GM13976 (cell line): ENCODE measurements around the gene FLNB.

ENCODE experiments used
- DNase-seq: peaks from one replicate; pipeline ENCODE4 v3.0.0; 2012; ENCODE audit warnings: low spot score
- CTCF ChIP-seq: IDR thresholded peaks from 2 replicates; pipeline ENCODE4 v1.5.1; 2012; ENCODE audit warnings: borderline replicate concordance, mild to moderate bottlenecking; ENCODE audit not compliant: insufficient read depth; ENCODE audit errors: extremely low read depth, missing control alignments, control extremely low read depth
- in situ Hi-C: fragments of 300-500 bp; cut with MboI; formaldehyde crosslinking; loops from one replicate; pipeline ENCODE4 v1.12.0; 2022; ENCODE audit warnings: low sequenced_read_pairs, mixed read lengths, inconsistent platforms; ENCODE audit not compliant: unreplicated experiment

Gene FLNB

GRCh38 chr3:58132850-58133249 is 124.6 kb downstream of the FLNB start:
- DNase-seq = no peak
- TF ChIP-seq CTCF = no peak
- in situ Hi-C loops = no loop called here

GRCh38 chr3:58134468-58134867 is 126.2 kb downstream of the FLNB start:
- no peak for DNase-seq
- in situ Hi-C loops = no loop called here
- TF ChIP-seq CTCF = no peak

GRCh38 chr3:58135712-58136543 is 127.7 kb downstream of the FLNB start:
- in situ Hi-C loops = no loop called here
- TF ChIP-seq CTCF = no peak
- DNase-seq = no peak

- no peak for TF ChIP-seq CTCF
- DNase-seq = no peak
- in situ Hi-C loops = no loop called here
Observed at GRCh38 chr3:58137306-58137705, 129.1 kb downstream of the FLNB start.

- no peak for TF ChIP-seq CTCF
- in situ Hi-C loops = no loop called here
- no peak for DNase-seq
Observed at GRCh38 chr3:58141766-58142345, 133.6 kb downstream of the FLNB start.

GRCh38 chr3:58143417-58144055 is 135.3 kb downstream of the FLNB start:
- TF ChIP-seq CTCF = no peak
- DNase-seq = no peak
- in situ Hi-C loops = no loop called here
